Measurements from ENCODE around the gene RIPK1.
"Not testable (repeated sequence)": the region's sequence is repeated elsewhere in the genome, so short reads cannot be mapped to it uniquely, and the experiment has no call there.

Gene RIPK1

DNA sequence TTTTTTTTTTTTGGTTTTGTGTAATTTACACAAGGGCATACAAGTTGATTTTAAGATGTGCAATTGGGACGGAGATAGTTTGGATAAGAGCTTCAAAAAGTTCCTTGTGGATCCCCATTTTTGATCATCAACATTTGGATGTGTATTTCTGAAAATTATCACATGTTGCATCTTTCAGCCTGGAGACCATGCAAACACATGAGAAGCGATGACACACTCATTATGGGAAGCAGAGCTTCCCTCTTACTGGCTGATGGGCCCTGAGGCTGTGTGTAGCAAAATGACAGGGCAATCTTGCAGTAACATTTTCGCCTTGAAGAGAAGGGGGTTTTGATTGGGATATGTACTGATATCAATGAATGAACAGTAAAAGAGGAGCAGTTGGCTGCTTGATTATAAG is 22.0 kb upstream of the RIPK1 start:
- no peak for FAIRE-seq

DNA sequence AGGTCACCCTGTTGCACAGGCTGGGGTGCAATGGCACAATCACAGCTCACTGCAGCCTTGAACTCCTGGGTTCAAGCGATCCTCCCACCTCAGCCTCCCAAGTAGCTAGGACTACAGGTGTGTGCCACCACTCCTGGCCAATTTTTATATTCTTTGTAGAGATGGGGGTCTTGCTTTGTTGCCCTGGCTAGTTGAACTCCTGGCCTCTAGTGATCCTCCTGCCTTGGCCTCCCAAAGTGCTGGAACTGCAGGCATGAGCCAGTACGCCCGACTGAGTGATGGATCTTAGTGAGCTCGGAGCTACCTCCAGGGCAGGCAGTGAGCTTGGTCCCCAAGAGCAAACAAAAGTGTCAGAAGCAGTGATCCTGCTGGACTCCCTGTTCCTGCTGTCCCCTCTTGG is 20.3 kb upstream of the RIPK1 start:
- not testable (repeated sequence) for FAIRE-seq

DNA sequence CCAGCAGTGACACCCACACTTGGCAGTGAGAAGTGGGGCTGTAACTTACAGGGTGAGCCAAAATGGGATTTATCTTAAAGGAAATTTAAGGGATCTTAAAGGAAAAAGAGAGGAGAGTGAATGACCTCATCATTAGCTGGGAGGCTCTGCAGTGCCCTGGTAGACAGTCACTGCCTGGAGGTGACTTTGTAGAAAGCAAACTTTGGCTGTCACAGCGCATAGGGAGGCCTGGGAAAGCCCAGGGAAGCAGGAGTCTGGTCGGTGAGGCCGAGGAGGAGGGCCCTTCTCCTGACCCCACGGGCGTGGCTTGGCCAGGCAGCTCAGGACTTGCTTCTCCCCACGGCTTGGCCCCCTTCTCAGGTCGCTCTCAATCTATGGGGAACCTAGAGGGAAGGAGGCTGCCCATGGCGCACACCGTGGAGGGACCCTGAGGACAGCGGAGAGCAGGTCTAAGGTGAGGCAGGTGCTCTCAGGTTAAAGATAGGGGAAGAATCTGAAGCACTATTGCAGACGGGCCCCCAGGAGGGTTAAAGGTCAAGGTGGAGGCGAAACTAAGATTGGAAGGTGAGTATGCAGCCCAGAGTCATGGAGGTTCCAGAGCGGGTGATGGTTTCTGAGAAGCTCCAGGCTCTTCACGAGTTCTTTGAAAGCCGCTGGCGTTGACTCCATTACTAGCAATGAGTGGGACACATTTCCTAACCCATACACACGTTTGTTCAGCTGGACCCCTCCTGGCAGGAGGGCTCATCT is 15.6 kb upstream of the RIPK1 start:
- FAIRE-seq, result no peak

DNA sequence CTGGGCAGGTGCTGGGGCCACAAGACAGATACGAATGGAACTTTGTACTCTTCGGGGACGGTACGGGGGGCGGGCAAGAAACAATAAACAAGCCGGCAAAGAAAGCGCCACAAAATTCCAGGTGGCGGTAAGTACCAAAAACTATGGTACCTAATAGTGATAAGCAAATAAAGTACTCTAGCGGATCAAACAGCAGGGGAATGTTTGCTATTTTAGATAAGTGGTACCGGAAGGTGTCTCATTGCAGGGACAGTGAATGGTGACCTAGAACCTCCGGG is 15.1 kb upstream of the RIPK1 start:
- no peak for FAIRE-seq

DNA sequence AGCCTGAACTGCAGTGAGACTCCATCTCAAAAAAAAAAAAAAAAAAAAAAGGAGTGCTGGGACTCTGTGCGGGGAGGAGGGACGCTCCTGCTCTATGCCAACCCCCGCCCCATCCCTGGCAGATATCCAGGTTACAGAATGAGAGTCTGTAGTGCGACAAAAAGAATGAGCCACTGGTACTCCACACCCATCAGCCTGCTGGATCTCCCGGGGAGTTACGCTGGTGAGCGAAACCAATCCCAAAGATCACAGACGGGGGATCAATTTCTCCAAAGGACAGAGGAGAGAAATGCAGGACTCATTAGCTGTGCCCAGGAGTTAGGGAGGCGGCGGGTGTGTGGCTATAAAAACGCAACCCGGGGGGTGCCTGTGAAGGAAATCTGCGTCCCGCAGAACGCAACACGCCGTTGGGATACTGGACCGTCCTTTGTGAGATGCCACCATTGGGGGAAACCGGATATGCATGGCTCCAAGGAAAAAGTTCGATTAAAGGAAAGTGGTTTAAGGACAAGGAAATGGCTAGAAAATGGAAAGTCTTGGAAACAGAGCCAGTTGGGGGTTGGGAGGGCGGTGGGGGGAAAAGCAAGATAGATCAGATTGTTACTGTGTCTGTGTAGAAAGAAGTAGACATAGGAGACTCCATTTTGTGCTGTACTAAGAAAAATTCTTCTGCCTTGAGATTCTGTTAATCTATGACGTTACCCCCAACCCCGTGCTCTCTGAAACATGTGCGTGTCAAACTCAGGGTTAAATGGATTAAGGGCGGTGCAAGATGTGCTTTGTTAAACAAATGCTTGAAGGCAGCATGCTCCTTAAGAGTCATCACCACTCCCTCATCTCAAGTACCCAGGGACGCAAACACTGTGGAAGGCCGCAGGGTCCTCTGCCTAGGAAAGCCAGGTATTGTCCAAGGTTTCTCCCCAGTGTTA is 13.8 kb upstream of the RIPK1 start:
- not testable (repeated sequence) for FAIRE-seq

DNA sequence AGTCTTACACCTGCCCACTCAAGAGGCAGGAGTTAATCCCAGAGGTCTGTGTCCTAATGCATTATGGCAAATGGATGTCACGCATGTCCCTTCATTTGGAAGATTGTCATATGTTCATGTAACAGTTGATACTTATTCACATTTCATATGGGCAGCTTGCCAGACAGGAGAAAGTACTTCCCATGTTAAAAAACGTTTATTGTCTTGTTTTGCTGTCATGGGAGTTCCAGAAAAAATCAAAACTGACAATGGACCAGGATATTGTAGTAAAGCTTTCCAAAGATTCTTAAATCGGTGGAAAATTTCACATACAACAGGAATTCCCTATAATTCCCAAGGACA is 13.2 kb upstream of the RIPK1 start:
- not testable (repeated sequence) for FAIRE-seq

DNA sequence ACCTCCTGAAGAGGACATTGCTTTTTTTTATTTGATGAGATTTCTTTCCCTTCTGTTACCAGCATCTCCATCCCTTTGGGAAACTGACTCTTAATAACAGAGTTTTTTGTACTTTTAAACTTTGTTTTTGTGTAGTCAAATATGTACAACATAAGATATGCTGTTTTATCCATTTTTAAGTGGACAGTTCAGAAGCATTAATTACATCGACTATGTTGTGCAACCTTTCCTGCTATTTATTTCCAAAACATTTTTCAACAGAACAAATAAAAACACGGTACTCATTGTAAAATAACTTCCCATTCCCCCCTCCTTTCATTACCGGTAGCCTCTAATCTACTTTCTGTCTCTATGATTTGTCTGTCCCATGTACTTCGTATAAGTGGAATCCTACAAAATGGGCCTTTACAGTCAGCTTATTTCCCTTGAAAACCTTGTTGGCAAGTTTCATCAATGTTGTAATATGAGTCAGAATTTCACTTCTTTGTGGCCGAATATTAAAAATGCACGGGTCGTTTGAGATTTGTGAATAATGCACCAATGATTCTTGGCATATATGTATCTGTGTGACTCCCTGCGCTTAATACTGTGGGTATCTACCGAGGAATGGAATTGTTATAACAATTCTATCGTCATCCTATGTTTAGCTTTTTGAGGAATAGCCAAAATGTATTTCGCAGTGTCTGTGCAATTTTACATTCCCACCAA is 11.1 kb upstream of the RIPK1 start:
- FAIRE-seq, result no peak

DNA sequence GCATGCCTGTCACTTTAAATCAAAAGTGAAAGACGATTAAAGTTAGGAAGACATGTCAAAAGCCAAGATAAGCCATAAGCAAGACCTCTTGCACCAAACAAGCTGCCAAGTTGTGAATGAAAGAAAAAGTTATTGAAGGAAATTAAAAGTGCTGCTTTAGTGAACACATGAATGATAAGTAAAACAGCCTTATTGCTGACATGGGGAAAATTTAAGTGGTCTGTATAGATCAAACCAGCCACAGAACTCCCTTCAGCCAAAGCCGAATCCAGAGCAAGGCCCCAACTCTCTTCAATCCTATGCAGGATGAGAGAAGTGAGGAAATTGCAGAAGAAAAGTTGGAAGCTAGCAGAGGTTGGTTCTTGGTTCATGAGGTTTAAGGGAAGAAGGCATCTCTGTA is 9.3 kb upstream of the RIPK1 start:
- FAIRE-seq, result no peak

DNA sequence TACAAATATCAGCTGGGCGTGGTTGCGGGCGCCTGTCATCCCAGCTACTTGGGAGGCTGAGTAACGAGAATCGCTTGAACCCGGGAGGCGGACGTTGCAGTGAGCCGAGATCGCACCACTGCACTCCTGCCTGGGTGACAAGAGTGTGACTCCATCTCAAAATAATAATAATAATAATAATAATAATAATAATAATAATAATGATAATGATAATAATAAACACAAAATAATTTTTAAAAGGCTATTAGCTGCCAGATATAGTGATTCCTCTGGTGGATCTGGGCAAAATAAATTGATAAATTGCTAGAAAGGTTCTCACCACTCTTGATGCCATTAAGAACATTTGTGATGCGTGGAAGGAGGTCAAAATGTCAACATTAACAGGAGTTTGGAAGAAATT is 8.2 kb upstream of the RIPK1 start:
- FAIRE-seq, result not testable (repeated sequence)

DNA sequence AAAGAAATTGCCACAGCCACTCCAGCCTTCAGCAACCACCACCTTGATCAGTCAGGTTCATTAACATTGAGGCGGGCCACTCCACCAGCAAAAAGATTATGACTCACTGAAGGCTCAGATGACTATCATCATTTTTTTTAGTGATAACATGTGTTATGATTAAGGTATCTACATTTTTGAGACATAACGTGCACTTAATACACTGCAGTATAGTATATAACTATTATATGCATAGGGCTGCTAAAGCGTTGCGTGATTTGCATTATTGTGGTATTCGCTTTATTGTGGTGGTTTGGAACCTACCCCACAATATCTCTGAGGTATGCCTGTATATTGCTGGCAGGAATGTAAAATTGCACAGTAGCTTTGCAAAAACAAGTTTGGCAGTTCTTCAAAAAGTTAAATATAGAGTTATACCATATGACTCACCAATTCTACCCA is 6.8 kb upstream of the RIPK1 start:
- no peak for FAIRE-seq

DNA sequence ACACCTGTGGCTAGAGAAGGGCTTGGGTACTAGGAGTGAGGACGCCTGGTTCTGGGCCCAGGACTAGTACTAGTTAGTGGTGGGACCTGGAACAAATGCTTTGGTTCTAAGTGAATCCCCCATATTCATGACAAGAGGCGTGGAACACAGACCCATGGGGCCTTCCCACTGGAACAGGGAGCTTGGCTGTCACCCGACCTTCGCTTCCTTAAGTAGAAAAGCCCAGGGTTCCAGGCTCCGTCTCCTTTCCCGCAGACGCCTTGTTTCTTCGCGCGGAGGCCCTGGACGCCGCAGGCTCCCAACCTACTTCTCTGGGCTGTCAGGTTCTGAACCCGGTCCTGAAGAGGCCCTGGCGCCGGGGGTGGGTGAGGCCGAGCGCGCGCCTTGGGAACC is 5.0 kb upstream of the RIPK1 start:
- FAIRE-seq, result not testable (repeated sequence)

DNA sequence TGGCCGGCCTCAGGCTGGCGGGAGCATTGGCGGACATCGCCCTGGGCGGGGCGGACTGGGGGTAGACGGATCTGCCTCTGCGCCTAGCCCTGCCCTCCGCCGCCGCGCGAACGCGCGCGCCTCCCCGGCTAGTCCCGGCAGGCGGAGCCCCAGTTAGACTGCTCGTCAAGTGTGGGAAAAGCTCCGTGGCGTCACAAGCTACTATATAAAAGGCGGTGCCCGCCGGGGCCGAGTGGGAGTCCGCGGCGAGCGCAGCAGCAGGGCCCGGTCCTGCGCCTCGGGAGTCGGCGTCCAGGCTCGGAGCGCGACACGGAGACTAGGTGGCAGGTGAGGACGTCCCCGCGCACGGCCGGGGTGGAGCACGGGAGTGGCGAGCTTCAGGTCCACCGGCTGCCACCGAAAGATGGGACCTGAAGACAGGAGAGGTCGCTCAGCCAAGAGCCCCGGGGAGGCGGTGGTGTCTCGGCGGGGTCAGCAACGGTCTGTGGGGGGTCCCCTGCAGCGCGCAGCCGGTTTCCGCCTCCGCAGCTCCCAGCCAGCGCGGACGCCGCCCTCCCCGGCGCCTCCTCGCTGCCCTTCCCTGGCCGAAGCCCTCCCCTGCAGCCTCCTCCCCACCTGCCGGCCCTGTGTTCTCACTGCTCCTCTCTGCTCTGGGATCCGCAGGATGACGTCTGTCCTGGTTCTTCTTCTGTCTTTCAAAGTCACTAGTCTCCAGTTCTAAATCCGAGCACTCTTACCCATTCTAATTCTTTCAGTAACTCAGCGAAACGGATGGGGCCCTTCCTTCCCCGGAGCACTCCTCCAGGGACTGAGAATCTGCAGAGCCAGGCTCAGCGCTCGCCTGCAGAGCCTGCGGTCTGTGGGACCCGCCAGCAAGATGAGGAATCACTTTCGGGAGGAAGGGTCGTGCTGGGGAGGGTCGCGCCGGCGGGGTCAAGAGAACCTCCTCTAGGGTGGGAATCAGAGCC is 4.3 kb upstream of the RIPK1 start:
- FAIRE-seq, result no peak

DNA sequence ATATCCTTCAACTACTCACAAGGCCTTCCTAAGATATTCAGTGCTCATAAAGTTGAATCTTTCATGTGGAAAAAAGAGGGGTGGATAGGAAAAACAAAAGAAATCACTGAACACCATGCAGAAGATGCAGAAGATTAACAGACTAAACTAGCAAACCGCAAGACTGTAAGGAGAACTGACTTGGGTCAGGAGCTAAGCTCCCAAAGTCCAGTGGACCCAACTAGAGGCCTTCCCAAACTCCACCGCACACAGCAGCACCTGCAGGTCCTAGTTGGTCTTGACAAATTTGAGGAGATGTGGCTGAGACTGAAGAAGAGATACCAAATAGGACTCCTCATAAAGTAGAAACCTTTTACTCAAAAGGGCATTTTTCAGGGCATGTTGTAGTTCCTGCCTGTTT is 3.3 kb downstream of the RIPK1 start:
- FAIRE-seq, result no peak

DNA sequence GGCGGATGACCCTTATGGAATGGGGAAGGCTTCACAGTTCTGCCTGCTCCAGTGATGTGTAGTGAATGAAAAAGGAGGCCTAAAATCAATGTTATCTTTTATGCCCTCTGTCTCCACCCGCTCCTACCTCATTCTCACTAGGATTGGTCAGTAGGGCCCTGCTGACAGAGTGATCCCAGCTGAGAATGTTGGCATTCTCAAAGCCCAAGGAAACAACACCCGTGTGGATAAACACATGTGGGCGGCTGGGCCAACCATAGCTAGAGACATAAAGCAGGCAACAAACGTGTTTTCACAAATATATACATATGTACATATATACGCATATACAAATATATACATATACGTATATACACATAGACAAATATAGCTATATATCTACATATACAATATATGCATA is 4.5 kb downstream of the RIPK1 start:
- no peak for FAIRE-seq

DNA sequence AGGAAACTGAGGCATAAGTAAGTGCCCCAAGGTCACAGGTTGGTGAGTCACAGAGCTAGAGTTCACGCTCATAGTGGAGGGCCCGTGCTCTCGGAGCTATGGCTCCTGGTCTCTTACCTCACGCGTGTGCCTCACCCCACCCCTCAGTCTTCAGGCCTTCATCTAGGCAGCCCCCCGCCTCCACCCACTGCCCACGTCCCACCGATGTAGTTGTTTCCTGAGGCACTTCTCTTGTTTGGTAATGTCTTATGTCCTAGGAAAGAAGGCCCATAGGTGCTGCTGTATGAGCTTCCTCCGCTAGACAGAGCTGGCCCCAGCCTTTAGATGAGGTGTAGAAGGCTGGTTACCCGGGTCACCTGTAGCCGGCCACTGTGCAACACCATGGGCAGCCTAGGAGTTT is 5.1 kb downstream of the RIPK1 start:
- no peak for FAIRE-seq

DNA sequence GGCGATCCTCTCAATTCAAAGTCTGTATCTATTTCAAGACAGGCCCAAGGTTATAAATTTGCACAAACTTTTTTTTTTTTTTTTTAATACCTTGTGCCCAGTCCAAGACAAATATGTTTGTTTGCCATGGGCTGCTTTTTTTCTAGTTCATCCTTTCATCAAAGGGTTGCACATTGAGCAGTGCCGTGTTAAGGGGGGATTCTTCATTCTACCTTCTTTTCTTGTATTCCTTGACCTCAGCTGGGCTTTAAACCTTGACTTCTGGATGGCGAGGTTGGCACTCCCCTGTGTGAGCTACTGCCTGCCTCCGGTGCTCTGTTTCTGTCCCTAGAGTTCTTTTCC is 7.4 kb downstream of the RIPK1 start:
- FAIRE-seq, result no peak

DNA sequence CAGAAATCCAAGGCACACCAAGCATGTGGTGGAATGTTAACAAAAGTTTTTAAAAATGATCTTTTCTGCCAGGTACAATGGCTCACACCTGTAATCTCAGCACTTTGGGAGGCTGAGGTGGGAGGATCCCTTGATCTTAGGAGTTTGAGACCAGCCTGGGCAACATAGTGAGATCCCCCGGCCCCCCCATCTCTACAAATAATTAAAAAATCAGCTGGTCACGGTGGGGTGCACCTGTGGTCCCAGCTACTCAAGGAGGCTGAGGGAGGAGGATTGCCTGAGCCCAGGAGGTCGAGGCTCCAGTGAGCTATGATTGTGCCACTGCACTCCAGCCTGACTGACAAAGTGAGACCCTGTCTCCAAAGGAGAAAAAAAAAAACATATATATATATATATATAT is 8.0 kb downstream of the RIPK1 start:
- FAIRE-seq, result no peak

DNA sequence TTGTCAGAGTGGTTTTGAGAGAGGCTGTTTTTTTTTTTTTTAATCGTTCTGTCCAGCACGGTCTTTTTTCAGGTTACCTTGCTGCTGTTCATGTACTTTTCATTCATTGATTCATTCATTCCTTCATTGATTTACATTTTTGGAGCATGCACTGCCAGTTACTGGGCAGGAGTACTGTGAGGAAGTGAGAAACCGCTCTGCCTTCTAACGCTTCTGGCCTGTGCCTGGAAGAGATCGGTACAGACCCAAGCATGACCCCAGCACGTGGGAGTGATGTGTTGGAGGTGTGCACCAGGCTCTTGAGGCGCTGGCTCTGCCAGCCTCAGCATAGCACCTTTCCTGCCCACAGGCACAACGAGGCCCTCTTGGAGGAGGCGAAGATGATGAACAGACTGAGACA is 9.1 kb downstream of the RIPK1 start:
- FAIRE-seq, result no peak

DNA sequence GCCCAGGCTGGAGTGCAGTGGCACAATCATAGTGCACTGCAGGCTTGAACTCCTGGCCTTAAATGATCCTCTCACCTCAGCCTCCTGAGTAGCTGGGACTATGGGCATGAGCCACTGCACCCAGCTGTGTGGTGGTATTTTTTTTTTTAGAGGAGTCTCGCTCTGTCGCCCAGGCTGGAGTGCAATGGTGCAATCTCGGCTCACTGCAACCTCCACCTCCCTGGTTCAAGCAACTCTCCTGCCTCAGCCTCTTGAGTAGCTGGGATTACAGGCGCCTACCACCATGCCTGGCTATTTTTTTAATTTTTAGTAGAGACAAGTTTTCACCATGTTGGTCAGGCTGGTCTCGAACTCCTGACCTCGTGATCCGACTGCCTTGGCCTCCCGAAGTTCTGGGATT is 10.7 kb downstream of the RIPK1 start:
- FAIRE-seq, result not testable (repeated sequence)

DNA sequence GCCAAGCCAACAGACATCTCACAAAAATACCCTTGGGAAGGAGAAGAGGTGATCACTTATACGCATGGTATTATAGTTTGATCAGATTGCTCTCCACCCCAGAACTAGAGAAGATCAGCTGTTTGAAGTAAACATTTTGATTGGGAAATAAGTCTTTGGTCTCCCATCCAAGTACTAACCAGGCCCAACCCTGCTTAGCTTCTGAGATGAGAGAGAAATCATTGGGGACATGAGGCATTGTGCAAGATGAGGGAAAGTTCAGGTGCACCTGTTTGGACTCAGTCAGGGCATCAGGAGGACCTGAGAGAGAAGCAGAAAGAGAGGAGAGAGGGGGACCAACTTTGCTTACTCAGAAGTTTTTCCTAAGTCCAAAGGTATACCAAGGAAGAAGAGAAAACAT is 11.4 kb downstream of the RIPK1 start:
- FAIRE-seq, result no peak

DNA sequence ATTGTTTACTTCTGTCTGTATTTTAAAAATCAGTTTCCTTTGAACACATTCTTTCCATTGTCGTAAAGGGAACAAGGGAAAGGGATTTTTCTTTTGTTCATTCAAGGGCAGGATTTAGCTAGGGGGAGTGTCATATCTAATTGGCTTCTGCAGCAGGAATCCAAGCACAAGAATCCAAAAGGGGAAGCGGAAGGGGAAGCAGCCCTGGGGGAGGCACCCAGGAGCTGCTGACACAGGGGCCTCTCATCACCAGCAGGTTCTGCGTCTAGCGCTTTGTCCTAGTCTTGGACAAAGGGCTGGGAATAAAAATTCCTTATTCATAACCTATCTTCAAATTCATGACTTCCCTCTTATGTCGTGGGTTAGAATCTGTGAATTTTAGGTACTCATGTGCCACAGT is 13.7 kb downstream of the RIPK1 start:
- FAIRE-seq, result no peak

DNA sequence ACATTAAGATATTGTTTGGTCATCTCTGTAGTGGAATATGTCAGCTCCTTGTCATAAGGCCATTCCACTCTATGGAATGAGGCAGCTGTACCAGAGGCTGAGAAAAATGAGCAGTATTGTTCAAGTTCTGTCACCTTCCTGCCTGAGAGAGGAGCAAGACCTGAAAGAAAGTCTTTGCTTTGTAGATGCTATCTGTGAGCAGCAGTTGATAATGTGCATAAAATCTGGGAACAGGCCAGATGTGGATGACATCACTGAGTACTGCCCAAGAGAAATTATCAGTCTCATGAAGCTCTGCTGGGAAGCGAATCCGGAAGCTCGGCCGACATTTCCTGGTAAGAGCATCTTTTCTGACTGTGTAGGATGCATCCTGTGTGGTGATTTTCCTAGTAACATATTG is 16.8 kb downstream of the RIPK1 start:
- FAIRE-seq, result no peak

All from endometrium (tissue), 2 donors.